ENCODE data around the gene CDH13. TPM values are rescaled to one million over a fixed set of nuclear protein-coding genes. Genes with fewer than 3 reads are reported as not detected.

CDH13 gene
- total and polyA plus RNA-seq, 9 of the 15 experiments (the other 6 are each of a cell fraction or from before 2014, with no cell fraction given): 0.03 TPM; not detected in 8

DNA sequence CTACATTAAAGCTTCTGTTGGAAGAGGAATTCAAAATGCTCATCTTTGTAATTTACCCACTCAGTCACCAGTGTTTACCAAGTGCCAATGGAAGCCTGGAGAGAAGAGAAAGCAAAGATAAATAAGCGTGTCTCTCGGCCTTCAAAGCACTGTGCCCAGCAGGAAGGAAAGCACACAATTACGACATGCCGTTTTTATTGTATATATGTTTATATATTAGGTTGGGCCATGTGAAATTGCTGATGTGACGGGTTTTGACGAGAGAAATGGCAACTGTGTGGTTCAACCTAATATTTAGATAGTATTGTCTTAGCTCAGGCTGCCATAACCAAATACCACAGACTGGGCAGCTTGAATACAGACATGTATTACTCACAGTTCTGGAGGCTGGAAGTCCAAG is 1101.7 kb downstream of the CDH13 start (continued):
- TF ChIP-seq TSHZ1 (CRISPR knock-in tag; IDR thresholded peaks at IDR 0.05) (no peak), PREB (CRISPR knock-in tag; IDR thresholded peaks at IDR 0.05) (no peak), E2F8 (IDR thresholded peaks at IDR 0.05; ENCODE audit: low read depth, partially characterized antibody) (no peak), E2F6 (IDR thresholded peaks at IDR 0.05; ENCODE audit: borderline replicate concordance in 1 of 2, extremely low read depth in 1 of 2, insufficient read depth in 1 of 2, insufficient read length in 1 of 2, low read depth in 1 of 2, low read length in 1 of 2, poor library complexity in 1 of 2, severe bottlenecking in 1 of 2) (no peak), CREB3 (tag; conservative IDR thresholded peaks at IDR 0.05; ENCODE audit: low read depth) (no peak)
- TF ChIP-seq, protein P1, sequence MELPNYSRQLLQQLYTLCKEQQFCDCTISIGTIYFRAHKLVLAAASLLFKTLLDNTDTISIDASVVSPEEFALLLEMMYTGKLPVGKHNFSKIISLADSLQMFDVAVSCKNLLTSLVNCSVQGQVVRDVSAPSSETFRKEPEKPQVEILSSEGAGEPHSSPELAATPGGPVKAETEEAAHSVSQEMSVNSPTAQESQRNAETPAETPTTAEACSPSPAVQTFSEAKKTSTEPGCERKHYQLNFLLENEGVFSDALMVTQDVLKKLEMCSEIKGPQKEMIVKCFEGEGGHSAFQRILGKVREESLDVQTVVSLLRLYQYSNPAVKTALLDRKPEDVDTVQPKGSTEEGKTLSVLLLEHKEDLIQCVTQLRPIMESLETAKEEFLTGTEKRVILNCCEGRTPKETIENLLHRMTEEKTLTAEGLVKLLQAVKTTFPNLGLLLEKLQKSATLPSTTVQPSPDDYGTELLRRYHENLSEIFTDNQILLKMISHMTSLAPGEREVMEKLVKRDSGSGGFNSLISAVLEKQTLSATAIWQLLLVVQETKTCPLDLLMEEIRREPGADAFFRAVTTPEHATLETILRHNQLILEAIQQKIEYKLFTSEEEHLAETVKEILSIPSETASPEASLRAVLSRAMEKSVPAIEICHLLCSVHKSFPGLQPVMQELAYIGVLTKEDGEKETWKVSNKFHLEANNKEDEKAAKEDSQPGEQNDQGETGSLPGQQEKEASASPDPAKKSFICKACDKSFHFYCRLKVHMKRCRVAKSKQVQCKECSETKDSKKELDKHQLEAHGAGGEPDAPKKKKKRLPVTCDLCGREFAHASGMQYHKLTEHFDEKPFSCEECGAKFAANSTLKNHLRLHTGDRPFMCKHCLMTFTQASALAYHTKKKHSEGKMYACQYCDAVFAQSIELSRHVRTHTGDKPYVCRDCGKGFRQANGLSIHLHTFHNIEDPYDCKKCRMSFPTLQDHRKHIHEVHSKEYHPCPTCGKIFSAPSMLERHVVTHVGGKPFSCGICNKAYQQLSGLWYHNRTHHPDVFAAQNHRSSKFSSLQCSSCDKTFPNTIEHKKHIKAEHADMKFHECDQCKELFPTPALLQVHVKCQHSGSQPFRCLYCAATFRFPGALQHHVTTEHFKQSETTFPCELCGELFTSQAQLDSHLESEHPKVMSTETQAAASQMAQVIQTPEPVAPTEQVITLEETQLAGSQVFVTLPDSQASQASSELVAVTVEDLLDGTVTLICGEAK (IDR thresholded peaks at IDR 0.05): no peak
- TF ChIP-seq, protein P1 (CRISPR knock-in tag; IDR thresholded peaks at IDR 0.05): no peak

Measured in K562 (cell line).